Putamen (tissue), 1 donor: ENCODE data around the gene CHRD.

Experiments
- DNase-seq: peaks from one replicate; pipeline ENCODE4 v3.0.0-alpha.2; 2016; ENCODE audit warnings: low spot score

CHRD gene

GRCh38 chr3:184360929-184361531 is 18.8 kb upstream of the CHRD start:
- no peak for DNase-seq

- DNase-seq = peak; percentile 83
These were observed 18.3 kb upstream of the CHRD start, which contains the start of the genes CLCN2 and POLR2H for GRCh38 chr3:184361532-184361931. Gene CLCN2, minus strand, starts transcription at chr3:184361605. Its CDS starts 126 bp downstream, at chr3:184361479. Gene POLR2H, plus strand, starts transcription at chr3:184361710. Its CDS starts 1,783 bp downstream, at chr3:184363493.

GRCh38 chr3:184361932-184362667 is 17.8 kb upstream of the CHRD start:
- peak; percentile 75 for DNase-seq

GRCh38 chr3:184362668-184363546 is 16.9 kb upstream of the CHRD start:
- DNase-seq = peak; percentile 94

- DNase-seq = no peak
These were observed 13.1 kb upstream of the CHRD start for GRCh38 chr3:184366619-184367289.

- DNase-seq = no peak
These were observed 11.7 kb upstream of the CHRD start for GRCh38 chr3:184368116-184368515.

GRCh38 chr3:184368586-184369183 is 11.2 kb upstream of the CHRD start:
- no peak for DNase-seq

GRCh38 chr3:184371570-184372018 is 8.3 kb upstream of the CHRD start:
- peak; percentile 84 for DNase-seq

GRCh38 chr3:184372296-184372821 is 7.5 kb upstream of the CHRD start:
- no peak for DNase-seq

- no peak for DNase-seq
These were observed 6.9 kb upstream of the CHRD start for GRCh38 chr3:184372911-184373310.

GRCh38 chr3:184373422-184373821 is 6.4 kb upstream of the CHRD start:
- no peak for DNase-seq

- no peak for DNase-seq
These were observed 4.0 kb upstream of the CHRD start for GRCh38 chr3:184375747-184376461.

GRCh38 chr3:184377374-184377773 is 2.5 kb upstream of the CHRD start:
- no peak for DNase-seq

GRCh38 chr3:184377882-184378445 is 1.9 kb upstream of the CHRD start, which contains the start of gene THPO:
Gene THPO, minus strand, starts transcription at chr3:184378207. Its CDS starts 1,948 bp downstream, at chr3:184376259.
- no peak for DNase-seq

GRCh38 chr3:184378651-184379357 is 1.1 kb upstream of the CHRD start:
- DNase-seq = no peak

GRCh38 chr3:184380185-184380626 is 352 bp downstream of the CHRD start:
- DNase-seq = no peak

- no peak for DNase-seq
These were observed 890 bp downstream of the CHRD start for GRCh38 chr3:184380627-184381260.

- no peak for DNase-seq
These were observed 1.7 kb downstream of the CHRD start for GRCh38 chr3:184381261-184382224.
